ENCODE results near the gene SYNJ2.

Gene SYNJ2

DNA sequence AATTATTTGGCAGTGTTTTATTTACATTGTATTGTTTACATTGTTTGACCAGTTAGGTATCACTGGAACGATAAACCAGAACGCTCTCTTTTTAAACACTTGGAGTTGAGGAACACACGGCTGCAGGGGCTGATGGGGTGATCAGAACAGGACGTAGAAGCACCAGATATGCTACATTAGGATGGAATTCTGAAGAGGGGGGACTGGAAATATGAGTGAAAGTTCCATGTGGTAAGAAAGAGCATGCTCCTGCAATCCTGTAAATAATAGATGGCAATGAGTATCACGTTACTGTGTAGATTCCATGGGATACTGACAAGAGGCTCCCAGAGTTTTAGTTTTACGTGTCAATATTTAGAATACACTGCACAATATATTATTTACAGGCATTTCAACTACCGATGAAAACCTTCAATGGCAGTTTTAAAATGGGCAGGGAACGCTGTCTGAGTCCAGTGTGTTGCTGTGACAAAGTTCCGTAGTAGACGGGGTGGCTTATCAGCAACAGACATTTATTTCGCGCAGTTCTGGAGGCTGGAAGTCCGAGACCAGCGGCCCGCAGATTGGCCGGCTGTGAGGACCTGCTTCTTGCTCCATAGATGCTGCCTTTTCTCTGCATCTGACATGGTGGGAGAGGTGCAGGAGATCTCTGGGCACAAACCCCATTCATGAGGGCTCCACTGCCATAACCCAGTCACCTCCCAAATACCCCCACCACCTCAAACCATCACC is 43.1 kb downstream of the SYNJ2 start:
- in situ Hi-C loops (cut with MboI; ENCODE audit: low sequenced_read_pairs), result no loop called here

DNA sequence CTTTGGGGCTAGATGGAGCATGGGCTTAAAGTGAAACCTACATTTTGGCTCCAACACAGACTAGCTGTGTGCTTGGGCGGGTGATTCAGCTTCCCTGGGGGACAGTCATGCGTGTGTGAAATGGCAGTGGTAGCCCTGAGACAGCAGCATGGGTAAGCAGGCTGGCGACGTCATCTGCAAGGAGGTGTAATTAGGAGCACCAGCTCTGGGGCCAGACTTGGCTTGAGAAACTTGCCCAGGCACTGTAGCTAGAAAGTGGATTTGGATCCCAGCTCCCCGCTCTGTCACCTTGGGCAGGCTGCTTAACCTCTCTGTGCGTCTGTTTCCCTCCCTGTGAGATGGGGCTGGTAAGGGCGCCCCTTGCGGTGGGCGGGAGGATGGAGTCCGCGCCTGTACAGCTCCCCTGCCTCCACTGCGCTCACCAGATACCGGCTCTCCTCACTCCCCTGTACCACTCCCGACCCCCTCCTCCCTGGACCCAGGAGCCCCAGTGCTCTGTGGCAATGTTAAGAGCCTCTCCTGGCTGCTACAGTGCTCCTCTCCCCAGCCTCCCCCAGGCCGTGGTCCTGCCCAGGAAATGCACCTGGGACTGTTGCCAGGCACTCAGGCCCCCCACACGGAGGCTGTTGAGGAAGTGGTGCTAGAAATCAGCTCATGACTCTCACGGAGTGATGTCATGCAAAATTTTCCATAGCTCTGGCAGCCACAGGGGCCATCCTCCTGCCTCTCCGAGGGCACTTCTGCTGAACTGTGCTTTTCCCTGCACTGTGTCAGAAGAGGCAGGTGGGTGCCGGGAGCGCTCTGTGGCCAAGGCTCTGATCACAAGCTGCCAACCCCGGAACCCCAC is 44.6 kb downstream of the SYNJ2 start:
- in situ Hi-C loops (cut with MboI; ENCODE audit: low sequenced_read_pairs), result no loop called here

DNA sequence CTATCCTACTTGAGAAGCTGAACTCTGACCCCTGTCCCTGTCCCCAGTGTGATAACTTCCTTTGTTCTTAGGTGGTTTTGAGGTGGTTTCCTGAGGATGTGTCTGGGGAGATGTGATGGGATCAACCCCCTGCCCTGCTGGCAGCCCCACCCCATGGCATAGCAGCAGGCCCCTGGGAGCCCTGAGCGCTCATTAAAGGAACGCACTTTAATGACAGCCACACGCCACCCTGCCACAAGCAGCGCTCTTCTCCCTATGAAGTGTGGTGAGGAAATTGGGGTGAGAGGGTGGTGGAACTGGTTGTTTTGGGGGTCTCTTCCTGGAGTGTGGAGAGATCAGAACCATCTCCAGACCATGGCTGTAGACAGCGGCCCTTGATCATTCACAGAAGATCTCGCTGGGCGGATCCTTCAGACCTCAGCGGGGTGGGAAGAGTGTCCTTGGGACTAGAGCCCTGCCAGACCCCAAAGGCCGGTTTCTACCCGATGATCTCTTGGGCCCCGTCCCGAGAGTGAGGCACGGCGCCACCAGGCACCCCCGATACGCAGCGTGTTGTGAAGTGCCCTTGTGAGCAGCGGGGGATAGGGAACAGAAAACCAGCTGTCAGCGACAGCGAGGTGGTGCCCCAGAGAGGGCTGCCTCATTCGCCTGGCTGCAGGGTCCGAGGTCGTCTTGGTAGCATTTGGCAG is 45.4 kb downstream of the SYNJ2 start:
- in situ Hi-C loops (cut with MboI; ENCODE audit: low sequenced_read_pairs), result no loop called here

DNA sequence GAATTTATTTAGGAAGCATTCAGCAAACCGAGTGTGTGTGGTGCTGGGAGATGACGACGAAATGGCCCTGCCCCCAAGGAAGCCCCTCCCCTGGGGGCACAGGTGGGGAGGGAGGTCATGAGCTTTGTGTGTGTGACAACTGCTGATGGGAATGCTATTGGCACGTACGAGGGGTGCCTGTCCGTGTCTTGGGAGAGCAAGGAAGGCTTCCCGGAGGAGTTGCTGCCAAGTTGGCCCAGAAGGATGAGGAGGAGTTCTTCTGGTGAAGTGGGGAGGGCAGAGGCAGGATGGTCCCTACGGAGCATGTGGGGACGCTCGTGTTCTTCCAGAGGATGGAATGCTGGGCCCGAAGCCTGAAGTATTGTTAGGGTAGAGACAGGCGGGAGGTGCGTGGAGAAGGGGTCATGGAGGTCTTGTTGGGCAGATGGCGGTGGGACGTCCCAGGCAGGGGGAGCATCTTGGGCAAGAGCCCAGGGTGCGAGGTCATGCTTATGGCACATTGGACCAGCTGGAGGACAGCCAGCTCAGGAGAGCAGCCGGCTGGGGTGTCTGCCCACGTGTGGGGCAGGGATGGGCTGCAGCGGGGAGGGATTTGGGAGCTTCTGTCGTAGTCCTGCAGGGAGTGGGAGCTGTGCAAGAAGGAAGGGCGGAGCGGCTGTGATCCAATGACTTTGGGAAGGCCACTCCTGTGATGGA is 46.1 kb downstream of the SYNJ2 start:
- in situ Hi-C loops (cut with MboI; ENCODE audit: low sequenced_read_pairs), result no loop called here

DNA sequence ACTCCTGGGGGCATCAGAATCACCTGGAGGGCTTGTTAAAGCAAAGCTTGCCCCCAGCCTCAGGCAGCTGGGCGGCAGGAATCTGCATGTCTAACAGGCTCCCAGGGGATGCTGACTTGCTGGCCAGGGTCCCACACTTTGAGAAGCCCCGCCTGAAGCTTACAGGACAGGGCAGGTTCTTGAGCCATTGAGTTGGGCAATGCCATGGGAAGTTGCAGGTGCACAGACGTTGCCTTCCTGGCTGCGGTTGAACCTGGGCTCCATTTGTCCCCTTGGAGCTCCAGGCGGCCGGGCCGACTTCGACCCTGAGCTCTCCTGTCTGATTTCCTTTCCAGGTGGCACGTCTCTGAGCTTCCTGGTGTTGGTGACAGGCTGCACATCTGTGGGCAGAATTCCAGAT is 46.8 kb downstream of the SYNJ2 start:
- in situ Hi-C loops (cut with MboI; ENCODE audit: low sequenced_read_pairs), result no loop called here

DNA sequence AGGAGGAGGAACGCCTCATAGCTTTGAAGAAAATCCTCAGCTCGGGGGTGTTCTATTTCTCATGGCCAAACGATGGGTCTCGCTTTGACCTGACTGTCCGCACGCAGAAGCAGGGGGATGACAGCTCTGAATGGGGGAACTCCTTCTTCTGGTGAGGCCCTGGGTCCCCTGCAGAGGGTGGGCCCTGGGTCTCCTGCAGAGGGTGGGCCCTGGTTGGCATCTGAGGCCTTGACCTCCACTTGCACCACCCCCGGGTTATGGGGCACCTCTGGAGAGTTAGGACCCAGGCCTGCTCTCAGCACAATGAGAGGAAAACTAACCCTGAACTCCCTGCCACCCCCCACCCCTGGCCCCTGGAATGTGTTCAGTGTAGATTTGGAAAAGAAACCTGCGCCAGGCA is 47.2 kb downstream of the SYNJ2 start:
- in situ Hi-C loops (cut with MboI; ENCODE audit: low sequenced_read_pairs), result no loop called here

DNA sequence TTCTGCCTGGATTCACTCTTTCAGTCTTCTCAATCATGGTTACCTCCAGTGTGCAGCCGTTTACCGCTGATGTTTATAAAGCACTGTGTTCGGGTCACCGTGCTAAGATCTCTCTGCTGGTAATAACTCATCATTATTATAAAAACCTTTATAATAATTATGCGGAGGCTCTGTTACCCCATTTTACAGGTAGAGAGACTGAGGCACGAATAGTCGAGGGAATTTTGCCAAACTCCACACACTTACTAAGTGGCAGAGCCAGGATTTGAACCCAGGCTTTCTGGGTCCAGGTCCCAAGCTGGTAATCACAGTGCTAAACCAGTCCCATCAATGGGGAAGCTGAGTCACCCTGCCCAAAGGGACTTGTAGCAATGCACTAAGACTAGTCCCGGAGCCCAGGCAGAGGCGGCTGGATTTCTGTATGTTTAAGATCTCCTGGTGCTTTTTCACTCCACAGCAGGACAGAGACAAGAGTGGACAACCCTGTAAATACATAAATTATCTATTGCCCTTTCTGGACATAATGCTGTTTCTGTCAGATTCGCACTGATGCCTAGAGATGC is 48.1 kb downstream of the SYNJ2 start:
- in situ Hi-C loops (cut with MboI; ENCODE audit: low sequenced_read_pairs), result no loop called here

DNA sequence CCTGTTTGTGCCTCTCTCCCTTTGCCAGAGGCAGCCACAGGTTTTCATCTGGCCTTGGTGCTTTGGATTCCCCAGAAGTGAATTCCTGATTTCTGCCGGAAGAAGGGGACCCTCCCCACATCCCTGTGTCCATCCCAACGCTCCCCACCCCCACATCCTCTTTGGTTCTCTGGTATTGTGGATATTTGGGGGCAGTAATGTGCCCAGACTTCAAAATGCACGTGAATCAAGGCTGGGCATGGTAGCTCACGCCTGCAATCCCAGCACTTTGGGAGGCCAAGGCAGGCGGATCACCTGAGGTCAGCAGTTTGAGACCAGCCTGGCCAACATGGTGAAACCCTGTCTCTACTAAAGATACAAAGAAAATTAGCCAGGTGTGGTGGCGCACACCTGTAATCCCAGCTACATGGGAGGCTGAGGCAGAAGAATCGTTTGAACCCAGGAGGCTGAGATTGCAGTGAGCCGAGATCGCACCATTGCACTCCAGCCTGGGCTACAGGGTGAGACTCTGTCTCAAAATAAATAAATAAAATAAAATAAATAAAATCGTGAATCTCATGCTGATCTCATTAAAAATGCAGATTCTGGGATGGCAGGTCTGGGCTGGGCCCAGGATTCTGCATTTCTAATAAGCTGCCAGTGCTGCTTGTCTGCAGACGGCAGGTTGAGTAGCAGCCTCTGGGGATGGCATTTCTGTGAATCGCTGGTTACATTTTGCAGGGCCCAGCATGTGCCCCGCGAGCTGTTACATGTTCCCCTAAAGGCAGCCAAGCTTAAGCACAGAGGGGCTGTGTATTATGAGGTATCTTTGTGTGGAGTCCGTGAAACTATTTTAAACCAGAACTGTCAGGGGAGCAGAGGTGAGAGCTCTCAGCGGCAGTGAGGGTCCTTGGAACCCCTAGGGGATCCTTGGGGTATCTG is 49.0 kb downstream of the SYNJ2 start:
- in situ Hi-C loops (cut with MboI; ENCODE audit: low sequenced_read_pairs), result no loop called here

DNA sequence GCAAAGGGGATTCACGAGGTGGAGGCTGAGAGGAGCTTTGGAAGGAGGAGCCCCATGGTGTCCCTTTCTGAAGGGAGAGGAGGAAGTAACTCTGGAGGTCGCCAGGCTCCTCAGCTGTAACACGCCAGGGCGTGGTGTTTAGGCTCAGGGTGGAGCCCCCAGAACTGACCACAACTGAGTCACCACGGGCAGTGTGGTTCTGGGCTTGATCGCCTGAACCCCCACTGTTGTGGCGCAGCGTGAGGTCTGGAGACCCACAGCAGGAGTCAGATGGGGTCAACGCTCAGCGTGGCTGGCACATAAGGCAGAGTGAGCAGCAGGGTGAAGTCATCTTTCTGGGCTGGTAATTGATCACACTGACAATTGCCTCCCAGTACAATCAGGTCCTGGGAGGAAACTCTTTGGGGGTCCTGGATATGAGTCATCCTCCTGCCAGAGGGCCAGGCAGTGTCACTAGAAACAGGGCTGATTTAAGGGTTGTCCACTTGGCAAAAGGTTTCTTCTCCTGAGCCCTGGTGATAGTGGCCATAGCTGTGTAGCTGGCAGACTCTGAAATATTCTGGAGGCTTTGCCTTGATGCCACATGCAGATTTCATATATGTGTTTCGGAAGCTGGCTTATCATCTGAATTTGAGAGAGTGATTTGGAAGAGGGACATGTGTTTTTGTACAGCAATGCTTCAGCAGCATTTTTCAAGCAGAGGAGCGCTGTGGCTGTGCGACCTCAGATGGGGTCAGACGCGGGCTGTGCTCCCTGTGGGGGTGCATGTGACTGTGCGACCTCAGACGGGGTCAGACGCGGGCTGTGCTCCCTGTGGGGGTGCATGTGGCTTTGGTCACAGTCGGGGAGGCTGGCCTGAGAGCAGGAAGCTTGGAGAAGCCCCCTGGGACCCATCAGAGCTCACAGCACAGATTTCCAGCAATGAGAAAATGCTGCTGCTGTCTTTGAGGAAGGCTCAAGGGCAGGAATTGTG is 50.0 kb downstream of the SYNJ2 start:
- in situ Hi-C loops (cut with MboI; ENCODE audit: low sequenced_read_pairs), result no loop called here

DNA sequence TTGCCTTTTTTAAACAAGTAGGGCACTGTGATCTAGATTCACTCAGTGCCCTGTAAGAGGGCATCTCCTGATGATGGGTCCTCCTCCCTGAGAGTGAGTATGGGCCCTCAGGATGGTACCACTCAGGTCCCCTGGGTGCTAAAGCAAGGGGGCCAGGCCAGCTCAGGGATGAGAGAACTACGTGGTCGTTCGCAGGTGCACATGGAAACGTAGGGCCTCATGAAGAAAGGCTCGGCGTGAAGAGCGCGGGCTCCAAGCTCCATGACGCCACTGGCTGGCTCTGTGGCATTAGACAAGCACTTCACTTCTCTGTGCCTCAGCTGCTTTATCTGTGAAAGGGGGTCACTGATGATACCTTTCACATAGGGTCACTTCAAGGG is 50.7 kb downstream of the SYNJ2 start:
- in situ Hi-C loops (cut with MboI; ENCODE audit: low sequenced_read_pairs), result no loop called here

DNA sequence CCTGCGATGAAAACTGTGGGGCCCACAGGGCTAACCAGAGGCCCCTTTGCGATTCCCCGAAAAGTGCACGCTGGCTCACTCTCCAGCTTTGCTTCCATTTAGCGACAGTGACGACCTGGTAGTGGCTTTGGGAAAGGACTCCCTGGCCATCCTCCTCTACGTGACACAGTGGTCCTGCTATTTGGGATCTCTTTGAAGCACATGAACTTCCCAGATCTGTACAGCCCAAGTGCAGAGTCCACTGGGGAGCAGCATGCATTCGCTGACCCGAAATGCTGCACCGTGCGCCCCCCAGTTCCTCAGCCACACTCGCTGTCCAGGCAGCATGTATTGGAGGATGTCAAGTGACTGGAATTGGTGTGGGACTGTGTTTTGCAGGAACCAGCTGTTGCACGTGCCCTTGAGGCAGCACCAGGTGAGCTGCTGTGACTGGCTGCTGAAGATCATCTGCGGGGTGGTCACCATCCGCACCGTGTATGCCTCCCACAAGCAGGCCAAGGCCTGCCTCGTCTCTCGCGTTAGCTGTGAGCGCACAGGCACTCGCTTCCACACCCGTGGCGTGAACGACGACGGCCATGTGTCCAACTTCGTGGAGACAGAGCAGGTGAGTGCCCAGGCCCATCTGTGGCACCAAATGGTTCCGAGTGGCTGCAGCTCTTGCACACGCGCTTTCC is 51.6 kb downstream of the SYNJ2 start:
- in situ Hi-C loops (cut with MboI; ENCODE audit: low sequenced_read_pairs), result no loop called here

DNA sequence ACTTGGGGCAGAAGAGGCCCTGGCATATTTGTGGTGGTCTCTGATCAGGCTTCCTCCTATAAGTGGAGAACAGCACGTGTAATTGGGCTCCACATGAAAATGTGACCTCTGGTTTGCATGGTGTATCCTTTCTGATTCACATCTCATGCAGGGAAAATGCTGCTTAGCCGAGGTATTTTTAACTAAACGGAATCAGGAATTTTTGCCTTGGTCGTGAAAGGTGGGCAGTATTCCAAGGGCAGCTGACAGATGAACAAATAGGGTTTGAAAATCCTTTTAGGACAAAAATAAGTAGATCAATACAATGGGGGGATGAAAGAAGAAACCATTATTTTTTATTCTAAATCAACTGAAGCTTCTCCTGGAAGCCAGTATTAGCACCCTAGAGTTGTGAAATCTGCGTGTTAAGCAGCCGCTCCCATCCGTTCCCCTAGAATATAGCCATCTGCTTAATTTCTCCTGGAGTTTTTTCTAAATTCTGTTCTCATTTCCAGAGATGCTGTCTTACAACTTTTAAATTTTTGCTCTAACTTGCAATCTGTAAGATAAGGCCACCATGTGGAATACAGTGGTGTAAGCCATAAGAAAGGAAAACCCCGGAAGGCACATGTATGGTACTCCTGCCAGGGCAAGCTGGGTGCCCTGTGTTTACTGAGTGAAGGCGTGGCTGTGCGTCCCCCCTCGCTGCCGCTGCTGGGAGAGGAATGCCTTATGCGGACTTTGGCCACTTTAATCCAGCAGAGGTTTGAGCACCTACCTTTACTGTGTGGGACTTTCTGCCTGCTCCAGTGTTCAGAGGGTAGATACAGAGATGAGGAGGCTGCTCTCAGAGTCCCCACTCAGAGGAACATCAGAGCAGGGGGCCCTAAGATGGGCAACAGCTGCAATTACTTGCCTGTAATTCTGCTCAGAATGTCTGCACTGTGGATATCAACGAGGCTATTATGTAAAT is 52.4 kb downstream of the SYNJ2 start:
- in situ Hi-C loops (cut with MboI; ENCODE audit: low sequenced_read_pairs), result no loop called here

DNA sequence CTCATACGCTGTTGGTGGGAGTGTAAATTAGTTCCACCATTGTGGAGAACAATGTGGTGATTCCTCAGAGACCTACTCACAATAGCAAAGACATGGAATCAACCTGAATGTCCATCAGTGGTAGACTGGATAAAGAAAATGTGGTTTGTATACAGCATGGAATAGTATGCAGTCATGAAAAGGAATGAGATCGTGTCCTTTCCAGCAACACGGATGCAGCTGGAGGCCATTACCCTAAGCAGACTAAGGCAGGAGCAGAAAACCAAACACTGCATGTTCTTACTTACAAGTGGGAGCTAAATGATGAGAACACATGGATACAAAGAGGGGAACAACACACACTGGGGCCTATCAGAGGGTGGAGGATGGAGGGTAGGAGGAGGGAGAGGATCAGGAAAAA is 54.6 kb downstream of the SYNJ2 start:
- in situ Hi-C loops (cut with MboI; ENCODE audit: low sequenced_read_pairs), result no loop called here

DNA sequence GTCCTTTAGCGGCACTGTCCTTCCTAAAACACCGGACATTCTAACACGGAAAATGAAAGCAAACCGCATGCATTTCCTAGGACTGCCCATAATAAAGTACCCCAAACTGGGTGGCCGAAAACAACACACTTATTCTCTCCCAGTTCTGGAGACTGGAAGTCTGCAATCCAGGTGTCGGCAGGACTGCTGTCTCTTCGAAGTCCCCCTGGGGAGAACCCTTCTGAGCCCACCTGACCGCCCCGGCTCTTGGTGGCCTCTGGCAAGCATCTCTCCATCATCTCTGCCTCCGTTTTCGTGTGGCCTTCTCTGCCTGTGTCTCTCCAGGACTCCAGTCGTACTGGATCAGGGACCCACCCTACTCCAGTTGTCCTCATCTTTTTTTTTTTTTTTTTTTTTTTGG is 55.4 kb downstream of the SYNJ2 start:
- in situ Hi-C loops (cut with MboI; ENCODE audit: low sequenced_read_pairs), result no loop called here

DNA sequence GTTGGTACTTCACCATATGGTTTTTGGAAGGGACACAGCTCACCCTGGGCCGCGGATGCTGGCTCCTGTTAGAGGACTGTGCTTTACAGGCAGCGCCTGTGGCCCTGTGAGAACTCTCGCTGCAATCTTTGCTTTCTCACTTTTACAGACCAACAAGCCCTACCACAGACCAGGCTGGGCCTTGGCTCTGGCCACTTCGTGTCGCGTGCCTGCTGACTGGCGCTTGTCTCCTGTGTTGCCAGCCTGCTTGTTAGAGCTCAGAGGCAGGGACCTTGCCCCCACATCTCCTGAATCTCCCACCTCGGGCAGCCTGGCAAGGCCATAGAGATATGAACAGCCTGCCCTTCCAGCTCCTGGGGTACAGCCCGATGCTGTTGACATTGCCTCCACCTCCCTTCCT is 56.1 kb downstream of the SYNJ2 start:
- in situ Hi-C loops (cut with MboI; ENCODE audit: low sequenced_read_pairs), result no loop called here

DNA sequence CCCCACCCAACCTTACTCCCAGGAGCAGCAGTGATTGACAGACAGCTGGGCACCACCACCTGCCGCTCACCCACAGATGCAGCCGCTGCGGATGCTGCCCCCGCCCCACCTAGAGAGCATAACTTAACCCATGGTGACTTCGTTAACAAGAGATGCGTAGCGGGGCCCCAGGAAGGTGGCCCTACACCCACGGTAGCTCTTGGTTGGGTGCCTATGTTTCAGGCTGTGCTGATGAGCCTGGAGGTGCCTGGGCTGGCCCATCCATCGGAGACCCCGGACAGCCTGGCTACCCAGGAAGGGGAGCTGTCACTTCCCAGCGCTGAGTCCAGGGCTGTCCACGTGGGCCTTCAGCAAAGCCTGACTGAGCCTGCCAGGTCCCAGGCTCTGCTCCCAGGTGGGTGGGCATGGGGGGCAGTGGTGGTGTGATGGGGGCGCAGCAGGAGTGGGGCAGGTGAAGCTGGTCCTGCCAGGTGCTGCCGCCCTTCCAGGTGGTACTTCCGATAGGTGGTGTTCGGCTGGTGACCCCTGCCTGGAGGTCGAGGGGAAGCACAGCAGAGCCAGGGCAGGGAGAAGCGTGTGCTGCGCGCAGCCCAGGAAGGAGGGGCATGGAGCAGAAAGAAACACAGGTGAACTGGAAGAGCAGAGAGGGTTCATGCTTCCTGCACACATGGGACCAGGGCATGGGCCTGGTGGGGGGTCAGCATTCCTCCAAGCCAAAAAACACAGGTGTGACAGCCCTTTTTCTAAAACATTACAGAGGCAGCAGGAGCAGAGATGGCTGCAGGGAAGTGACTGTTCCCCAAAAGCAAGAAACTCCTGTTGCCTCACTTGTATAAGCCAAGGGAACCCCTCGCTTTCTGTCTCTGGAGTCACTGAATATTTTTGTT is 56.9 kb downstream of the SYNJ2 start:
- in situ Hi-C loops (cut with MboI; ENCODE audit: low sequenced_read_pairs), result no loop called here
